GM12874 (cell line): ENCODE measurements around the gene AMER3.

Source experiments
- CTCF ChIP-seq: IDR thresholded peaks from 2 replicates; pipeline ENCODE4 v1.5.1; 2011; ENCODE audit warnings: low read depth, mild to moderate bottlenecking, control low read depth, low read length, moderate library complexity; ENCODE audit not compliant: insufficient read depth

AMER3 gene

GRCh38 chr2:130791617-130791939 lies 36.2 kb downstream of the AMER3 start:
- no peak for TF ChIP-seq CTCF

GRCh38 chr2:130795431-130795830 lies 40.1 kb downstream of the AMER3 start:
- TF ChIP-seq CTCF = no peak

- no peak for TF ChIP-seq CTCF
These were observed 41.0 kb downstream of the AMER3 start for GRCh38 chr2:130796290-130796689.

- peak; percentile 99 for TF ChIP-seq CTCF
These were observed 42.4 kb downstream of the AMER3 start for GRCh38 chr2:130797493-130798435.

GRCh38 chr2:130798472-130799218 lies 43.3 kb downstream of the AMER3 start:
- TF ChIP-seq CTCF = no peak

GRCh38 chr2:130799295-130799694 lies 44.0 kb downstream of the AMER3 start:
- no peak for TF ChIP-seq CTCF

- no peak for TF ChIP-seq CTCF
These were observed 50.3 kb downstream of the AMER3 start for GRCh38 chr2:130805613-130806012.
